Spleen (tissue), 11 donors: ENCODE measurements around the gene MTX2. TPM values are rescaled to one million over a fixed set of nuclear protein-coding genes. Genes with fewer than 3 reads are reported as not detected.

Source experiments
- DNase-seq: peaks from one replicate; pipeline ENCODE4 v3.0.0-alpha.2; 2020
- H3K27ac ChIP-seq, 8 donors: fragments of 200-600 bp; sonication (generic) in 7 of 8; 1 replicate in 4 of 8; 2 replicates in 4 of 8; pipeline versions ENCODE4 v1.5.0 to v1.8.0; 2016 to 2021; ENCODE audit warnings: inconsistent platforms in 4 of 8, mild to moderate bottlenecking in 4 of 8, moderate library complexity in 1 of 8
- H3K27me3 ChIP-seq, 7 donors: fragments of 200-600 bp; sonication (generic) in 6 of 7; replicated peaks in 1 of 7; 1 replicate in 4 of 7; 2 replicates in 3 of 7; pipeline versions ENCODE4 v1.5.0 to v1.8.0; 2016 to 2021; ENCODE audit warnings: inconsistent platforms in 3 of 7, mild to moderate bottlenecking in 1 of 7
- H3K36me3 ChIP-seq, 6 donors: fragments of 200-600 bp; sonication (generic) in 5 of 6; 1 replicate in 4 of 6; 2 replicates in 2 of 6; pipeline versions ENCODE4 v1.5.0 to v1.8.0; 2016 to 2021; ENCODE audit warnings: inconsistent platforms in 2 of 6
- H3K4me1 ChIP-seq, 6 donors: fragments of 200-600 bp; sonication (generic) in 5 of 6; 1 replicate in 3 of 6; 2 replicates in 3 of 6; pipeline versions ENCODE4 v1.5.0 to v1.8.0; 2016 to 2021; ENCODE audit warnings: inconsistent platforms in 3 of 6
- H3K4me3 ChIP-seq, 8 donors: fragments of 200-600 bp; sonication (generic) in 7 of 8; 1 replicate in 4 of 8; 2 replicates in 4 of 8; pipeline versions ENCODE4 v1.5.0 to v1.8.0; 2016 to 2021; ENCODE audit warnings: inconsistent platforms in 4 of 8, mild to moderate bottlenecking in 4 of 8, moderate library complexity in 2 of 8
- H3K9me3 ChIP-seq, 8 donors: fragments of 200-600 bp; sonication (generic) in 7 of 8; 1 replicate in 4 of 8; 2 replicates in 4 of 8; pipeline versions ENCODE4 v1.5.0 to v1.8.0; 2016 to 2021; ENCODE audit warnings: inconsistent platforms in 4 of 8
- CTCF ChIP-seq, 11 experiments: fragments of 200-600 bp in 7 of 11; fragments of 450-650 bp in 4 of 11; sonication (generic) in 4 of 11; IDR thresholded peaks in 8 of 11; conservative IDR thresholded peaks in 3 of 11; 1 replicate in 7 of 11; 2 replicates in 4 of 11; pipeline versions ENCODE4 v1.4.0 to v1.8.0; 2016 to 2021; ENCODE audit warnings: antibody characterized with exemption in 11 of 11, inconsistent platforms in 4 of 11, mild to moderate bottlenecking in 1 of 11
- POLR2A ChIP-seq, 3 donors: fragments of 450-650 bp; IDR thresholded peaks; one replicate each; pipeline ENCODE4 v1.5.1; 2017; ENCODE audit warnings: antibody characterized with exemption in 3 of 3, mild to moderate bottlenecking in 1 of 3
- POLR2AphosphoS5 ChIP-seq, 3 donors: sonication (generic); formaldehyde crosslinking; IDR thresholded peaks; one replicate each; pipeline ENCODE4 v1.5.1; 2017; ENCODE audit warnings: antibody characterized with exemption in 3 of 3
- WGBS, 5 donors: extraction: QIAGEN DNeasy Blood & Tissue Kit in 3 of 5; methylation state at CpG; one replicate each; pipeline versions ENCODE4 v1.1.5 to v1.1.7; 2013 to 2018; 5-methylcytosine and 5-hydroxymethylcytosine counted together
- intact Hi-C: fragments of 100-400 bp; cut with DNase I; formaldehyde crosslinking; loops from one replicate; pipeline ENCODE4 v1.15.0; 2023; ENCODE audit warnings: low total_unique reads
- polyA plus RNA-seq, 3 donors: library from polyadenylated mRNA; stranded (reverse); fragments of 200-250 nt; gene quantifications; one replicate each; pipeline ENCODE4 v1.2.1, GENCODE V29; 2013
- total RNA-seq, 7 donors: library from RNA; depleted of rRNA in 3 of 7; stranded (reverse); fragments of >200 nt in 3 of 7; fragmentation: NEBNext Ultra II Directional in 4 of 7; extraction: Animal tissue kit (Norgen Biotek cat#: 25700) in 4 of 7; gene quantifications; one replicate each; pipeline versions ENCODE4 v1.1.0 to v1.2.1, GENCODE V29; 2016 to 2021
- donor health status: healthy with polysubstance abuse.
- donor health status: DM: no; HTN: no; CAD: no; lungs with moderate emphysema.
- donor health status: DM: no; HTN: no; CAD: no.
- donor health status: Bipolar disorder and iron deficiency.
- donor health status: healthy.
- donor health status: DM: no; HTN: no; CAD: no.
- donor health status: DM: yes; HTN: yes; CAD: no.

Gene MTX2
- total and polyA plus RNA-seq, 10 donors = 11.1 to 33.8 (median 19.6) TPM

- Histone ChIP-seq H3K36me3 (no peaks in the 10 kb centered on the region), H3K4me3 (no peak overlapping the region), H3K4me1 (peaks cover 0 to 7% (median 0%) of the 10 kb centered on the region in 6 donors), H3K9me3 (peaks cover 0 to 21% (median 6%) of the 10 kb centered on the region in 8 donors), H3K27ac (no peak overlapping the region), H3K27me3 (peaks cover 0 to 29% (median 0%) of the 10 kb centered on the region in 7 donors)
- TF ChIP-seq POLR2AphosphoS5 (IDR thresholded peaks at IDR 0.05) = no peak
- no peak for TF ChIP-seq CTCF (IDR thresholded peaks at IDR 0.05 in 8 of 11, conservative IDR thresholded peaks at IDR 0.05 in 3 of 11)
- TF ChIP-seq POLR2A (IDR thresholded peaks at IDR 0.05) = no peak
- 80 to 92% (median 84%) methylated on average over 4 of the region's 4 CpGs for WGBS, 5 donors
- DNase-seq = no peak
- intact Hi-C loops = no loop called here
Measured at GRCh38 chr2:176246331-176246730, 22.9 kb upstream of the MTX2 start.

GRCh38 chr2:176247859-176248258 lies 21.4 kb upstream of the MTX2 start:
- no peaks in the 10 kb centered on the region for H3K36me3 ChIP-seq
- H3K27ac ChIP-seq = no peak overlapping the region
- no peak for DNase-seq
- no peak overlapping the region for H3K4me3 ChIP-seq
- intact Hi-C loops = no loop called here
- peaks cover 0 to 21% (median 6%) of the 10 kb centered on the region in 8 donors for H3K9me3 ChIP-seq
- peaks cover 0 to 25% (median 0%) of the 10 kb centered on the region in 7 donors for H3K27me3 ChIP-seq
- no peak for TF ChIP-seq CTCF (IDR thresholded peaks at IDR 0.05 in 8 of 11, conservative IDR thresholded peaks at IDR 0.05 in 3 of 11)
- no peak for TF ChIP-seq POLR2AphosphoS5 (IDR thresholded peaks at IDR 0.05)
- TF ChIP-seq POLR2A (IDR thresholded peaks at IDR 0.05) = no peak
- H3K4me1 ChIP-seq = peaks cover 0 to 7% (median 0%) of the 10 kb centered on the region in 6 donors
- WGBS, 5 donors = 51 to 96% (median 75%) methylated on average over 4 of the region's 4 CpGs

GRCh38 chr2:176251928-176252327 lies 17.3 kb upstream of the MTX2 start:
- intact Hi-C loops = no loop called here
- WGBS, 5 donors = 23 to 75% (median 33%) methylated on average over 1 of the region's 1 CpG

GRCh38 chr2:176260689-176261088 lies 8.6 kb upstream of the MTX2 start:
- no peak overlapping the region for H3K4me3 ChIP-seq
- 92 to 98% (median 94%) methylated on average over 1 of the region's 1 CpG for WGBS, 5 donors
- peaks cover 0 to 5% (median 0%) of the 10 kb centered on the region in 7 donors for H3K27me3 ChIP-seq
- H3K27ac ChIP-seq = no peak overlapping the region
- no peaks in the 10 kb centered on the region for H3K36me3 ChIP-seq
- no peak for DNase-seq
- intact Hi-C loops = no loop called here
- no peaks in the 10 kb centered on the region for H3K4me1 ChIP-seq
- no peaks in the 10 kb centered on the region for H3K9me3 ChIP-seq
- TF ChIP-seq POLR2A (IDR thresholded peaks at IDR 0.05) = no peak
- no peak for TF ChIP-seq CTCF (IDR thresholded peaks at IDR 0.05 in 8 of 11, conservative IDR thresholded peaks at IDR 0.05 in 3 of 11)

More at GRCh38 chr2:176251928-176252327, 17.3 kb upstream of the MTX2 start:
- peaks cover 0 to 29% (median 8%) of the 10 kb centered on the region in 8 donors for H3K9me3 ChIP-seq
- no peak overlapping the region for H3K4me3 ChIP-seq
- no peaks in the 10 kb centered on the region for H3K36me3 ChIP-seq
- no peaks in the 10 kb centered on the region for H3K4me1 ChIP-seq
- no peak overlapping the region for H3K27ac ChIP-seq
- TF ChIP-seq POLR2AphosphoS5 (IDR thresholded peaks at IDR 0.05) (no peak), POLR2A (IDR thresholded peaks at IDR 0.05) (no peak), CTCF (IDR thresholded peaks at IDR 0.05 in 8 of 11, conservative IDR thresholded peaks at IDR 0.05 in 3 of 11) (no peak)
- peaks cover 0 to 12% (median 0%) of the 10 kb centered on the region in 7 donors for H3K27me3 ChIP-seq
- no peak for DNase-seq
